SH-SY5Y (cell line): ENCODE measurements around the gene FBXL14.

ENCODE experiments used
- GATA2 ChIP-seq: IDR thresholded peaks from 2 replicates; pipeline ENCODE4 v1.6.1; 2011; ENCODE audit warnings: mild to moderate bottlenecking, low read depth, low read length
- GATA3 ChIP-seq: IDR thresholded peaks from 2 replicates; pipeline ENCODE4 v1.6.1; 2011; ENCODE audit warnings: low read depth, mild to moderate bottlenecking, low read length, moderate library complexity

The FBXL14 gene

GRCh38 chr12:1552171-1552570, 42.2 kb downstream of the FBXL14 start:
- no peak for TF ChIP-seq GATA2
- no peak for TF ChIP-seq GATA3

- no peak for TF ChIP-seq GATA2
- TF ChIP-seq GATA3 = no peak
These were observed 42.9 kb downstream of the FBXL14 start for GRCh38 chr12:1551496-1551895.

GRCh38 chr12:1546931-1547640, 47.3 kb downstream of the FBXL14 start:
- TF ChIP-seq GATA3 (no peak), GATA2 (no peak)

DNA sequence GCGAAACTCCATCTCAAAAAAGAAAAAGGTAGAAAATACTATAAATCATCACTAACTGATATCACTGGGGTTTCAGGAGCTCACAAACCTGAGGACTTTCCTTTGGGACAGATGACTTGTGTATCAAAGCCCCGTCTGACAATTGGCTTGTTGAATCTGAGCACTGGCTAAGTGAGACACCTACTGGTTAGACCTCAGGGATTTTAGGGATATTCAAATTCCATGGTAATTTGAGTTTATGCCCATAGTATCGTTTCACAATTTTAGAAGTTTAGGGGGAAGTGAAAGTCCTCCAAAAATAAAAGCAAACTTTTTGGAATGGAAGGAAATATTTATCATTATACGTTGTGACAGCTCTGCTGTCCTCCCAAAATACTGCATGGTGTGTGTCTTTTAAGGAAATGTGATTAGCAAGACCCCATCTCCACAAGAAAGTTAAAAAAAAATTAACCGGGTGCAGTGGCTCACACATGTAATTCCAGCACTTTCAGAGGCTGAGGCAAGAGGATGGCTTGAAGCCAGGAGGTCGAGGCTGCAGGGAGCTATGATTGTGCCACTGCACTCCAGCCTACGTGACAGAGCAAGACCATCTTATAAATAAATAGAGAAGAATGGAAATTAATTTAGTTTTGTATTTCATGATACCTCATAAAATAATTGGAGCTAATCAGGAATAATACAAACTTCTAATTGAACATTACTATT, 49.2 kb downstream of the FBXL14 start:
- TF ChIP-seq GATA3 (no peak), GATA2 (no peak)

GRCh38 chr12:1542599-1542998, 51.8 kb downstream of the FBXL14 start:
- TF ChIP-seq GATA3 = no peak
- no peak for TF ChIP-seq GATA2

DNA sequence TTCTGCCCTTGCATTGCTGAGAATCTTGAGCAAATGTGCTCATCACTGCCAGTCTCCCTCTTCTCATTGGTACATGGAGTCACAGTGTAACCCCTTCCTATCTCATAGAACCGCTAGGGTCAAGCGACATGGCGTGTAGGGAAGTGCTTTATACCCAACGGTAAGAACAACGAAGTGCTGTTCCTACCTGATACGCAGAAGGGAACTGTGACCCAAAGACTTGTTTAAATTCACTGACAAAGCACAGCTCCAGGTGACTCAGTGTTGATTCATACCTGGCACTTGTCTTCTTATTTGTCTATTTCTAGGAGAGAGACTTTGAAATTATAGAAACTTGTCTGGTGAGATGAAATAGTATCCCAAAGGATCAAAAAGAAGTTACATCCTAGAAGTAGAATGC, 53.7 kb downstream of the FBXL14 start:
- TF ChIP-seq GATA2 (no peak), GATA3 (no peak)

GRCh38 chr12:1539135-1539534, 55.2 kb downstream of the FBXL14 start:
- TF ChIP-seq GATA2 = no peak
- TF ChIP-seq GATA3 = no peak

DNA sequence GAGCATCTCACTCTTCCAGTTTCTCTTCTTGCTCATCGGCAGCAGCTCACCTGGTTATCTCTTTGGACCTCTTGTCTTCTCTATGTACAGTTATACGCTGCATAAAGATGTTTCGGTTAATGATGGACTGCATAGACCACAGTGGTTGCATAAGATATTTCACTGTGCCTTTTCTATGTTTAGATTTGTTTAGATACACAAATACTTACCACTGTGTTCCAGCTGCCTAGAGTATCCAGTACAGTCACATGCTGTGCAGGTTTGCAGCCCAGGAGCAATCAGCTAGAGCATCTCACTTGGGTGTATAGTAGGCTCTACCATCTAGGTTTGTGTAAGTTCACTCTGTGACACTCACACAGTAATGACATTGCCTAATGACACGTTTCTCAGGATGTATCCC, 57.6 kb downstream of the FBXL14 start:
- TF ChIP-seq GATA3 = no peak
- no peak for TF ChIP-seq GATA2

DNA sequence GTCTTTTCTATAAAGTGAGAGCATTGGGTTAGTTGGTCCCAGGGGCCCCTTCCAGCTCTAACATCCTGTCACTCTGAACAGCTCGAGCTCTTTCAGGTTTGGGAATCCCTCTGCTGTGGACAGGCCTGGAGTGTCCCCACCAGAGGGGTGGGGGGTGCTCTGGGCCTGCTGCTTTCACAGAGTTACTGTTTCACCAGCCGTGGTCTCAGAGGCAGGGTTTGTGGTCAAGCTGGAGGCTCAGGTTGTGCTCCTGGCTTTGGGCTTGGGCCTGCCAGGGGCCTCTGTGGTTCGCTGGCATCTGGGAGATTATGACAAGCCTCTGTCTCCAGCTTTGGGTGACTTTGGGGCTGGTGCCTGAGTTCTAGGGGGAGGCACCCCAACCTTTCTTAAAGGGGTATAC, 59.6 kb downstream of the FBXL14 start:
- TF ChIP-seq GATA3 = no peak
- TF ChIP-seq GATA2 = no peak

GRCh38 chr12:1533602-1534304, 60.6 kb downstream of the FBXL14 start:
- TF ChIP-seq GATA3 (no peak), GATA2 (no peak)

DNA sequence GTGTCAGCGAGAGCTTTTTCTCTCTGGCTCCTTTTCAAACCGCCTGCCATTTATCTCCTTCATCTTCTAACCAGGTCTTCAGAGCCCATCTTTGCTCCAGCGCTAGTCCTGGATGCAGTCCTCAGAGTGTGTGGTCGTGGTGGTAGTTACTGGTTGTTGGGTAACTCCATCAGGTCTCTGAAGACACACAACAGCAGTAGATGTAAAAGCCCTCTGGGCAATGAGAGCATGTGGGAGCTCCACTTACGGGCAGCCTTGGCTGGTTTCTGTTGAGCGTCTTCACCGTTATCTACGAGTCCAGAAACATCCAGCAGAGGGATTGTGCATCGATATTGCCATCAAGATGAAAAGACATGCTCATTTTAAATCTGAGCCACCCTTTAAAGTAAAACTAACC, 61.2 kb downstream of the FBXL14 start:
- no peak; the same call in 1 of the 2 replicates for TF ChIP-seq GATA2
- no peak for TF ChIP-seq GATA3

GRCh38 chr12:1532375-1533165, 61.8 kb downstream of the FBXL14 start:
- TF ChIP-seq GATA3 = no peak
- no peak for TF ChIP-seq GATA2

GRCh38 chr12:1531654-1532374, 62.6 kb downstream of the FBXL14 start:
- TF ChIP-seq GATA3 (no peak), GATA2 (no peak)
